Endothelial cell of umbilical vein (primary cell): ENCODE results near the gene DOCK1. TPM values are rescaled to one million over a fixed set of nuclear protein-coding genes. Genes with fewer than 3 reads are reported as not detected.

Experiments used
- BruUV-seq: library from RNA; stranded (reverse); fragments of 400-500 nt; replicated peaks from 2 replicates; lab custom pipeline; 2021; lab: Mats Ljungman, UMichigan
- CTCF ChIA-PET: fragments of 300-600, 350-600 bp; sonication (Branson Sonifier 250); formaldehyde crosslinking; loops from one replicate; lab custom pipeline; 2021; ENCODE audit warnings: antibody characterized with exemption, inconsistent platforms; lab: Charles Lee
- POLR2A ChIA-PET: fragments of 300-600, 350-600 bp; sonication (Branson Sonifier 250); formaldehyde crosslinking; loops from one replicate; lab custom pipeline; 2021; ENCODE audit warnings: antibody characterized with exemption, inconsistent platforms; lab: Charles Lee
- DNase-seq: peaks from one replicate; pipeline ENCODE4 v3.0.0-alpha.2; 2011; ENCODE audit warnings: low read depth, low spot score
- FAIRE-seq: peaks from 2 replicates; lab custom pipeline; 2011; peaks lifted over from hg19 to GRCh38; lab: Jason Lieb, UNC
- H2AFZ ChIP-seq: 2 replicates; pipeline ENCODE4 v1.6.0; 2012; ENCODE audit warnings: low read depth, low read length, control low read depth, inconsistent platforms
- H3K27ac ChIP-seq: 2 replicates; pipeline ENCODE4 v1.5.1; 2011; ENCODE audit warnings: low read depth, mild to moderate bottlenecking, control low read depth, low read length, moderate library complexity; ENCODE audit not compliant: insufficient read depth
- H3K27me3 ChIP-seq, 2 experiments: 2 replicates each; pipeline versions ENCODE4 v1.6.0 to v1.6.1; 2011; ENCODE audit warnings: low read length in 2 of 2, mixed read lengths in 1 of 2; ENCODE audit not compliant: control insufficient read depth in 2 of 2, insufficient read depth in 2 of 2
- H3K36me3 ChIP-seq, 2 experiments: 2 replicates in 1 of 2; 3 replicates in 1 of 2; pipeline ENCODE4 v1.5.1; 2011; ENCODE audit warnings: low read length in 2 of 2, mild to moderate bottlenecking in 1 of 2, moderate library complexity in 1 of 2; ENCODE audit not compliant: control insufficient read depth in 2 of 2, insufficient read depth in 2 of 2; ENCODE audit errors: extremely low read depth in 1 of 2
- H3K4me1 ChIP-seq: 3 replicates; pipeline ENCODE4 v1.5.1; 2011; ENCODE audit warnings: mild to moderate bottlenecking, low read length; ENCODE audit not compliant: control insufficient read depth, insufficient read depth; ENCODE audit errors: extremely low read depth
- H3K4me2 ChIP-seq: 2 replicates; pipeline ENCODE4 v1.6.1; 2011; ENCODE audit warnings: low read length, control low read depth, mixed read lengths; ENCODE audit not compliant: insufficient read depth
- H3K4me3 ChIP-seq, 3 experiments: fragments of 200-600 bp in 1 of 3; sonication (generic), shearing (Covaris generic) in 1 of 3; replicated peaks in 1 of 3; 2 replicates each; pipeline ENCODE4 v1.5.1; 2011 to 2016; ENCODE audit warnings: control low read depth in 3 of 3, low read length in 3 of 3, mild to moderate bottlenecking in 2 of 3, inconsistent platforms in 1 of 3, low read depth in 1 of 3, moderate library complexity in 1 of 3; ENCODE audit not compliant: insufficient read depth in 1 of 3
- H3K79me2 ChIP-seq: 2 replicates; pipeline ENCODE4 v1.6.0; 2012; ENCODE audit warnings: low read length, inconsistent platforms; ENCODE audit not compliant: control insufficient read depth, insufficient read depth
- H3K9ac ChIP-seq: replicated peaks from 2 replicates; pipeline ENCODE3; 2011; ENCODE audit warnings: low read length, control low read depth; ENCODE audit not compliant: insufficient read depth; ENCODE audit errors: extremely low read depth
- H3K9me1 ChIP-seq: replicated peaks from 3 replicates; pipeline ENCODE4 v1.6.0; 2011; ENCODE audit warnings: mild to moderate bottlenecking, low read length; ENCODE audit not compliant: control insufficient read depth, insufficient read depth; ENCODE audit errors: extremely low read depth
- H3K9me3 ChIP-seq: replicated peaks from 2 replicates; pipeline ENCODE4 v1.5.1; 2012; ENCODE audit warnings: low read length, inconsistent platforms; ENCODE audit not compliant: control insufficient read depth, insufficient read depth
- H4K20me1 ChIP-seq: replicated peaks from 2 replicates; pipeline ENCODE3; 2011; ENCODE audit warnings: mild to moderate bottlenecking, low read length; ENCODE audit not compliant: control insufficient read depth, insufficient read depth; ENCODE audit errors: extremely low read depth
- EZH2 ChIP-seq: IDR thresholded peaks from 2 replicates; pipeline ENCODE4 v1.6.1; 2012; ENCODE audit warnings: borderline replicate concordance, low read depth, mild to moderate bottlenecking, moderate library complexity, low read length, inconsistent platforms; ENCODE audit not compliant: severe bottlenecking
- FOS ChIP-seq: IDR thresholded peaks from 2 replicates; pipeline ENCODE4 v1.6.1; 2011; ENCODE audit warnings: mild to moderate bottlenecking, low read length, moderate library complexity, borderline replicate concordance; ENCODE audit not compliant: insufficient read depth
- GATA2 ChIP-seq: IDR thresholded peaks from 2 replicates; pipeline ENCODE4 v1.7.0; 2011; ENCODE audit warnings: low read depth, mild to moderate bottlenecking, moderate library complexity, mixed read lengths, low read length; ENCODE audit not compliant: insufficient read length, insufficient read depth
- JUN ChIP-seq: IDR thresholded peaks from 2 replicates; pipeline ENCODE4 v1.6.1; 2011; ENCODE audit warnings: borderline replicate concordance, low read depth; ENCODE audit not compliant: insufficient read length, insufficient read depth
- MYC ChIP-seq: IDR thresholded peaks from one replicate; pipeline ENCODE4 v1.6.1; 2011; ENCODE audit warnings: mild to moderate bottlenecking, low read depth, low read length
- POLR2A ChIP-seq: IDR thresholded peaks from 2 replicates; pipeline ENCODE4 v1.6.1; 2012; ENCODE audit warnings: low read depth, mild to moderate bottlenecking, control low read depth, low read length
- POLR2AphosphoS5 ChIP-seq: IDR thresholded peaks from 2 replicates; pipeline ENCODE4 v1.6.1; 2012; ENCODE audit warnings: low read depth, mild to moderate bottlenecking, control low read depth, low read length, moderate library complexity; ENCODE audit not compliant: insufficient read depth
- dilution Hi-C: fragments of 300-500 bp; cut with MboI; formaldehyde crosslinking; loops from one replicate; pipeline ENCODE4 v1.15.0; 2019; ENCODE audit warnings: low sequenced_read_pairs; ENCODE audit not compliant: extremely low pct_ligation_motif_present
- intact Hi-C: fragments of 100-400 bp; cut with micrococcal nuclease; formaldehyde crosslinking; loops from one replicate; pipeline ENCODE4 v1.10.0; 2022
- polyA plus RNA-seq, 4 experiments: library from polyadenylated mRNA; depleted of rRNA in 3 of 4; stranded (reverse) in 3 of 4; unstranded in 1 of 4; fragments of >200 nt; gene quantifications; 2 replicates each; pipeline versions ENCODE4 v1.2.1 to v1.2.3, GENCODE V29; 2011 to 2012; ENCODE audit warnings: missing spikeins in 1 of 4
- total RNA-seq: library from RNA; stranded (reverse); gene quantifications from 2 replicates; pipeline ENCODE4 v1.2.3, GENCODE V29; 2021
- TF ChIP-seq, protein P1 (sequence below), 2 donors: IDR thresholded peaks; 1 replicate in 1 of 2; 2 replicates in 1 of 2; pipeline ENCODE4 v1.5.1; 2011; ENCODE audit warnings: low read length in 2 of 2, mild to moderate bottlenecking in 2 of 2, moderate library complexity in 2 of 2, control low read depth in 1 of 2, inconsistent platforms in 1 of 2, low read depth in 1 of 2; ENCODE audit not compliant: insufficient read depth in 1 of 2; ENCODE audit errors: extremely low read depth in 1 of 2
- TF ChIP-seq, protein P2 (sequence below): IDR thresholded peaks from 2 replicates; pipeline ENCODE4 v1.6.1; 2011; ENCODE audit not compliant: insufficient read depth, insufficient read length

Gene DOCK1
- total and polyA plus RNA-seq, 2 donors (not counting 3 experiments of a cell fraction or from before 2014, with no cell fraction given) = 22.5 to 83.1 TPM

DNA sequence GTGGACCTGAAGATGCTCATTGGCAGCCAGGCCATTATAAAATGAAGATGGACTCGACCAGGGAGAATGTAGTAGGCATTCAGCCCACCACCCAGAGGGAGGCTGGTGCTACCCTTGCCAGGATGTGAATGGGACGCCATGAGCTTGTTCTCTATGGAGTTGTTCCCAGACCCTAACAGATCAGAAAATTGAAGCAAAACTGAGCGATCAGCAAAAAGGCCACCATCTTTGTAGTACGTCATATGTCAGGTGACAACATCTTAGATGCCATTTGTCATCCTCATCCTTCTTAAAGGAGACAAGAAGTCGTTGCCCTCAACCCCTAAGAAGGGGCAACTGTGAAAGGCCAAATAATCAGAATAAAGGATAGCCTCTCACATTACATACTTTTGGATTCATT lies 61.7 kb downstream of the DOCK1 start:
- H3K4me3 ChIP-seq = no peak overlapping the region
- no peak for FAIRE-seq
- peaks cover 62% of the 10 kb centered on the region for H3K79me2 ChIP-seq
- H3K36me3 ChIP-seq = peaks cover 0 to 2% of the 10 kb centered on the region in 2 experiments
- ChIA-PET CTCF (no interaction called here), POLR2A (no interaction called here)
- H3K4me2 ChIP-seq = no peak overlapping the region
- dilution Hi-C loops (no loop called here), intact Hi-C loops (no loop called here)
- TF ChIP-seq, protein P1, sequence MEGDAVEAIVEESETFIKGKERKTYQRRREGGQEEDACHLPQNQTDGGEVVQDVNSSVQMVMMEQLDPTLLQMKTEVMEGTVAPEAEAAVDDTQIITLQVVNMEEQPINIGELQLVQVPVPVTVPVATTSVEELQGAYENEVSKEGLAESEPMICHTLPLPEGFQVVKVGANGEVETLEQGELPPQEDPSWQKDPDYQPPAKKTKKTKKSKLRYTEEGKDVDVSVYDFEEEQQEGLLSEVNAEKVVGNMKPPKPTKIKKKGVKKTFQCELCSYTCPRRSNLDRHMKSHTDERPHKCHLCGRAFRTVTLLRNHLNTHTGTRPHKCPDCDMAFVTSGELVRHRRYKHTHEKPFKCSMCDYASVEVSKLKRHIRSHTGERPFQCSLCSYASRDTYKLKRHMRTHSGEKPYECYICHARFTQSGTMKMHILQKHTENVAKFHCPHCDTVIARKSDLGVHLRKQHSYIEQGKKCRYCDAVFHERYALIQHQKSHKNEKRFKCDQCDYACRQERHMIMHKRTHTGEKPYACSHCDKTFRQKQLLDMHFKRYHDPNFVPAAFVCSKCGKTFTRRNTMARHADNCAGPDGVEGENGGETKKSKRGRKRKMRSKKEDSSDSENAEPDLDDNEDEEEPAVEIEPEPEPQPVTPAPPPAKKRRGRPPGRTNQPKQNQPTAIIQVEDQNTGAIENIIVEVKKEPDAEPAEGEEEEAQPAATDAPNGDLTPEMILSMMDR (IDR thresholded peaks at IDR 0.05; ENCODE audit: extremely low read depth in 1 of 2, insufficient read depth in 1 of 2, low read depth in 1 of 2, low read length in 2 of 2) = no peak
- TF ChIP-seq EZH2 = no peak
- no peak for TF ChIP-seq FOS
- no peak for TF ChIP-seq POLR2A
- no peak overlapping the region for H2AFZ ChIP-seq
- no peaks in the 10 kb centered on the region for H3K9me3 ChIP-seq
- no peak overlapping the region for H3K27ac ChIP-seq
- no TSS peak for BruUV-seq
- no peak overlapping the region for H3K9ac ChIP-seq
- H4K20me1 ChIP-seq = peaks cover 2% of the 10 kb centered on the region
- no peaks in the 10 kb centered on the region for H3K27me3 ChIP-seq
- no peaks in the 10 kb centered on the region for H3K9me1 ChIP-seq
- DNase-seq = no peak
- peaks cover 8% of the 10 kb centered on the region for H3K4me1 ChIP-seq

DNA sequence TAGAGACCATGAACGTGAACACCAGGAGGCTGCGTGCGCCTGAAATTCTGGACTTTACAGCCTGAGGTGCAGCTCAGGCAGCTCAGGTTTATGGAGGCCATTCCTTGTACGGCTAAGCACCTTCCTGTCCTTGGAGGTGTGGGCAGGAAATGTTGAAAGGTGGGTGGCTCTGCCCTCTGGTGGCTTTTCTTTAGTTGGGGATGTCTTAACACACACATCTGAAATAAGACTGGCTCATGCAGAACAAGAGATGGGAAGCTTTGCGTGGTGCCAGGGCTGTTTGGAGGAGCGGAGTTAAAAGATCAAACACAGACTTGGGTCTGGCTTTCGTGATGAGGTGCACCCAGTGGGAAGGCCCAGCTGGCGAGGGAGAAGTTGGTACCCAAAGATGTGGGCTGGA lies 64.1 kb downstream of the DOCK1 start:
- no peak overlapping the region for H2AFZ ChIP-seq
- H3K79me2 ChIP-seq = peaks cover 50% of the 10 kb centered on the region
- CTCF ChIA-PET = interaction anchor here (1.0 kb wide), 1 partner anchor 1034 kb away, joined by 3 read pairs; no protein-coding TSS in a partner anchor
- DNase-seq = no peak
- no peaks in the 10 kb centered on the region for H3K9me3 ChIP-seq
- dilution Hi-C loops = no loop called here
- H3K4me2 ChIP-seq = no peak overlapping the region
- no peaks in the 10 kb centered on the region for H4K20me1 ChIP-seq
- H3K27ac ChIP-seq = no peak overlapping the region
- FAIRE-seq = no peak
- H3K36me3 ChIP-seq = peaks cover 0 to 2% of the 10 kb centered on the region in 2 experiments
- H3K27me3 ChIP-seq = no peaks in the 10 kb centered on the region
- H3K9me1 ChIP-seq = no peaks in the 10 kb centered on the region
- H3K4me3 ChIP-seq = no peak overlapping the region
- TF ChIP-seq POLR2AphosphoS5 (no peak), EZH2 (no peak), JUN (no peak), GATA2 (no peak), POLR2A (no peak), MYC (no peak), FOS (no peak)
- TF ChIP-seq, protein P2, sequence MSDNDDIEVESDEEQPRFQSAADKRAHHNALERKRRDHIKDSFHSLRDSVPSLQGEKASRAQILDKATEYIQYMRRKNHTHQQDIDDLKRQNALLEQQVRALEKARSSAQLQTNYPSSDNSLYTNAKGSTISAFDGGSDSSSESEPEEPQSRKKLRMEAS = no peak
- TF ChIP-seq, protein P1 (IDR thresholded peaks at IDR 0.05; ENCODE audit: extremely low read depth in 1 of 2, insufficient read depth in 1 of 2, low read depth in 1 of 2, low read length in 2 of 2) = no peak
- POLR2A ChIA-PET = no interaction called here
- no peak overlapping the region for H3K9ac ChIP-seq
- peaks cover 21% of the 10 kb centered on the region for H3K4me1 ChIP-seq
- no TSS peak for BruUV-seq
- intact Hi-C loops = no loop called here
